HCT116 (cell line): ENCODE measurements around the gene ARHGEF38. TPM values are rescaled to one million over a fixed set of nuclear protein-coding genes. Genes with fewer than 3 reads are reported as not detected.

Experiments used
- ATAC-seq: fragments of 200-7000 bp; cut with Tn5 transposase; 2 replicates; pipeline ENCODE4 v1.9.1; 2020; ENCODE audit warnings: mild to moderate bottlenecking, moderate library complexity
- BruUV-seq: library from RNA; stranded (reverse); fragments of 400-500 nt; replicated peaks from 2 replicates; lab custom pipeline; 2021; lab: Mats Ljungman, UMichigan
- CTCF ChIA-PET: fragments of 300-600 bp; sonication (Branson Sonifier 250); formaldehyde crosslinking; loops from one replicate; lab custom pipeline; 2021; ENCODE audit warnings: antibody characterized with exemption; lab: Charles Lee
- POLR2A ChIA-PET: fragments of 300-600, 350-600 bp; sonication (Branson Sonifier 250); formaldehyde crosslinking; loops from one replicate; lab custom pipeline; 2021; ENCODE audit warnings: antibody characterized with exemption; lab: Charles Lee
- RAD21 ChIA-PET, 2 experiments: fragments of 300-600 bp; sonication (Branson Sonifier 250); formaldehyde crosslinking; loops; one replicate each; lab custom pipeline; 2023; ENCODE audit warnings: low total read pairs in 2 of 2; ENCODE audit not compliant: uncharacterized antibody in 2 of 2, unreplicated experiment in 2 of 2, low non-redundant PET in 1 of 2; lab: Charles Lee
- DNase-seq: peaks from one replicate; pipeline ENCODE4 v3.0.0-alpha.2; 2010; ENCODE audit warnings: low read depth, low spot score
- H2AFZ ChIP-seq: fragments of 200-600 bp; shearing (Covaris generic), sonication (generic); 2 replicates; pipeline ENCODE4 v1.6.1; 2017; ENCODE audit warnings: low read depth, mixed run types, mixed read lengths, antibody characterized with exemption, low read length; ENCODE audit not compliant: poor library complexity, severe bottlenecking
- H3K27ac ChIP-seq: 2 replicates; pipeline ENCODE4 v1.5.1; 2012; ENCODE audit warnings: low read depth, low read length
- H3K27me3 ChIP-seq: fragments of 200-600 bp; sonication (generic); 2 replicates; pipeline ENCODE4 v1.6.1; 2016; ENCODE audit warnings: mixed run types, low read length, mixed read lengths; ENCODE audit not compliant: insufficient read depth
- H3K36me3 ChIP-seq, 2 experiments: fragments of 200-500 bp in 1 of 2; fragments of 200-600 bp in 1 of 2; sonication (Bioruptor generic) in 1 of 2; sonication (generic) in 1 of 2; 2 replicates each; pipeline versions ENCODE4 v1.5.1 to v1.6.1; 2014 to 2016; ENCODE audit warnings: low read length in 2 of 2, inconsistent platforms in 1 of 2, mixed read lengths in 1 of 2, mixed run types in 1 of 2; ENCODE audit not compliant: insufficient read depth in 2 of 2, control insufficient read depth in 1 of 2
- H3K4me1 ChIP-seq, 2 experiments: fragments of 200-600 bp in 1 of 2; sonication (generic) in 1 of 2; 2 replicates each; pipeline versions ENCODE4 v1.5.1 to v1.6.1; 2012 to 2017; ENCODE audit warnings: low read length in 2 of 2, inconsistent platforms in 1 of 2, mild to moderate bottlenecking in 1 of 2, mixed read lengths in 1 of 2, mixed run types in 1 of 2, moderate library complexity in 1 of 2; ENCODE audit not compliant: insufficient read depth in 2 of 2, control insufficient read depth in 1 of 2
- H3K4me2 ChIP-seq: fragments of 200-600 bp; sonication (generic); 2 replicates; pipeline ENCODE4 v1.6.1; 2017; ENCODE audit warnings: mixed run types, low read length, mixed read lengths
- H3K4me3 ChIP-seq, 2 experiments: fragments of 200-600 bp in 1 of 2; sonication (generic) in 1 of 2; replicated peaks in 1 of 2; 2 replicates each; pipeline ENCODE4 v1.5.1; 2011 to 2016; ENCODE audit warnings: low read length in 2 of 2, control low read depth in 1 of 2, low read depth in 1 of 2, mild to moderate bottlenecking in 1 of 2, mixed read lengths in 1 of 2, mixed run types in 1 of 2
- H3K79me2 ChIP-seq: fragments of 200-600 bp; sonication (generic); 2 replicates; pipeline ENCODE4 v1.6.1; 2017; ENCODE audit warnings: mild to moderate bottlenecking, mixed run types, low read length, moderate library complexity, mixed read lengths; ENCODE audit not compliant: insufficient read depth
- H3K9ac ChIP-seq: fragments of 200-600 bp; sonication (generic); 2 replicates; pipeline ENCODE4 v1.6.1; 2016; ENCODE audit warnings: low read length, mixed read lengths
- H3K9me2 ChIP-seq: fragments of 200-600 bp; sonication (generic), shearing (Covaris generic); 2 replicates; pipeline ENCODE4 v1.6.1; 2017; ENCODE audit warnings: mixed run types, mild to moderate bottlenecking, moderate library complexity; ENCODE audit not compliant: insufficient read depth
- H3K9me3 ChIP-seq, 2 experiments: fragments of 200-500 bp in 1 of 2; fragments of 200-600 bp in 1 of 2; sonication (Bioruptor generic) in 1 of 2; sonication (generic) in 1 of 2; 2 replicates each; pipeline ENCODE4 v1.6.1; 2014 to 2017; ENCODE audit warnings: low read length in 2 of 2, mixed read lengths in 2 of 2, inconsistent platforms in 1 of 2, low read depth in 1 of 2, mild to moderate bottlenecking in 1 of 2, mixed run types in 1 of 2, moderate library complexity in 1 of 2; ENCODE audit not compliant: control insufficient read depth in 1 of 2, insufficient read depth in 1 of 2
- H4K20me1 ChIP-seq: fragments of 200-600 bp; sonication (generic), shearing (Covaris generic); 2 replicates; pipeline ENCODE4 v1.6.1; 2017; ENCODE audit warnings: mixed run types, mild to moderate bottlenecking, moderate library complexity; ENCODE audit not compliant: insufficient read depth
- CBX3 ChIP-seq: IDR thresholded peaks from 2 replicates; pipeline ENCODE4 v1.6.1; 2012; ENCODE audit warnings: low read depth
- CEBPB ChIP-seq: IDR thresholded peaks from 2 replicates; pipeline ENCODE4 v1.6.1; 2012; ENCODE audit warnings: low read depth
- CTCF ChIP-seq, 3 experiments: fragments of 200-600 bp in 1 of 3; sonication (generic) in 1 of 3; IDR thresholded peaks in 2 of 3; conservative IDR thresholded peaks in 1 of 3; 2 replicates each; pipeline ENCODE4 v1.5.1; 2012 to 2017; ENCODE audit warnings: low read depth in 2 of 3, low read length in 2 of 3, antibody characterized with exemption in 1 of 3, borderline replicate concordance in 1 of 3, control low read depth in 1 of 3, mild to moderate bottlenecking in 1 of 3, mixed read lengths in 1 of 3, mixed run types in 1 of 3, moderate library complexity in 1 of 3; ENCODE audit not compliant: insufficient read depth in 1 of 3
- EGR1 ChIP-seq: IDR thresholded peaks from 2 replicates; pipeline ENCODE4 v1.6.1; 2012; ENCODE audit warnings: low read depth
- ELF1 ChIP-seq: IDR thresholded peaks from 2 replicates; pipeline ENCODE4 v1.6.1; 2012; ENCODE audit warnings: low read depth, borderline replicate concordance
- EZH2 ChIP-seq: fragments of 200-600 bp; sonication (generic); IDR thresholded peaks from 2 replicates; pipeline ENCODE4 v1.6.1; 2017; ENCODE audit warnings: antibody characterized with exemption, mixed run types
- FOSL1 ChIP-seq: IDR thresholded peaks from 2 replicates; pipeline ENCODE4 v1.6.1; 2012; ENCODE audit warnings: low read depth
- JUND ChIP-seq: IDR thresholded peaks from 2 replicates; pipeline ENCODE4 v1.6.1; 2012
- MAX ChIP-seq: IDR thresholded peaks from 2 replicates; pipeline ENCODE4 v1.6.1; 2012
- POLR2A ChIP-seq: IDR thresholded peaks from 2 replicates; pipeline ENCODE4 v1.7.0; 2011; ENCODE audit warnings: borderline replicate concordance; ENCODE audit not compliant: insufficient read depth, insufficient read length; ENCODE audit errors: extremely low read depth
- POLR2AphosphoS5 ChIP-seq: IDR thresholded peaks from 2 replicates; pipeline ENCODE4 v1.6.1; 2011; ENCODE audit warnings: mild to moderate bottlenecking, low read depth, low read length, moderate library complexity
- RAD21 ChIP-seq: IDR thresholded peaks from 2 replicates; pipeline ENCODE4 v1.6.1; 2012; ENCODE audit warnings: low read depth, mild to moderate bottlenecking
- SIN3A ChIP-seq: IDR thresholded peaks from 2 replicates; pipeline ENCODE4 v1.6.1; 2012; ENCODE audit warnings: low read depth
- SP1 ChIP-seq: IDR thresholded peaks from 2 replicates; pipeline ENCODE4 v1.6.1; 2012; ENCODE audit warnings: low read depth
- SRF ChIP-seq: IDR thresholded peaks from 2 replicates; pipeline ENCODE4 v1.6.1; 2012; ENCODE audit warnings: low read depth
- TCF7L2 ChIP-seq: IDR thresholded peaks from 2 replicates; pipeline ENCODE4 v1.7.0; 2011; ENCODE audit warnings: borderline replicate concordance, inconsistent platforms; ENCODE audit not compliant: insufficient read depth, insufficient read length; ENCODE audit errors: extremely low read depth
- YY1 ChIP-seq: IDR thresholded peaks from 2 replicates; pipeline ENCODE4 v1.6.1; 2011; ENCODE audit warnings: low read length, low read depth, moderate library complexity, mild to moderate bottlenecking; ENCODE audit not compliant: insufficient replicate concordance; ENCODE audit errors: extremely low read depth
- ZBTB33 ChIP-seq: IDR thresholded peaks from 2 replicates; pipeline ENCODE4 v1.6.1; 2011; ENCODE audit warnings: mild to moderate bottlenecking, low read length, moderate library complexity; ENCODE audit not compliant: insufficient replicate concordance; ENCODE audit errors: extremely low read depth
- ZFX ChIP-seq: fragments of 450-650 bp; IDR thresholded peaks from 2 replicates; pipeline ENCODE4 v1.6.1; 2017
- ZNF274 ChIP-seq: fragments of 200-500 bp; sonication (Bioruptor generic); IDR thresholded peaks from 2 replicates; pipeline ENCODE4 v1.6.1; 2014; ENCODE audit warnings: mild to moderate bottlenecking, low read depth, low read length, inconsistent platforms
- intact Hi-C: fragments of 100-400 bp; cut with micrococcal nuclease; formaldehyde crosslinking; loops from 2 replicates; pipeline ENCODE4 v1.10.0; 2022
- total RNA-seq: library from RNA; stranded (reverse); gene quantifications from one replicate; pipeline ENCODE4 v1.2.1, GENCODE V29; 2021; ENCODE audit not compliant: unreplicated experiment

The ARHGEF38 gene
- total RNA-seq, 1 experiment from 2014 or later: not detected

GRCh38 chr4:105569866-105570236, 17.4 kb downstream of the ARHGEF38 start:
- Histone ChIP-seq H3K79me2 (no peaks in the 10 kb centered on the region), H3K4me3 (no peak overlapping the region), H3K36me3 (no peaks in the 10 kb centered on the region), H3K9me2 (no peaks in the 10 kb centered on the region), H2AFZ (no peak overlapping the region), H3K4me1 (no peaks in the 10 kb centered on the region), H3K27me3 (no peaks in the 10 kb centered on the region), H3K9ac (no peak overlapping the region), H4K20me1 (no peaks in the 10 kb centered on the region), H3K4me2 (no peak overlapping the region), H3K9me3 (no peaks in the 10 kb centered on the region), H3K27ac (no peak overlapping the region)
- intact Hi-C loops: no loop called here
- TF ChIP-seq MAX: no peak
- no peak for TF ChIP-seq POLR2AphosphoS5
- no peak for TF ChIP-seq EGR1
- TF ChIP-seq FOSL1: no peak
- TF ChIP-seq SIN3A: no peak
- TF ChIP-seq ZBTB33: no peak
- no peak for TF ChIP-seq YY1
- TF ChIP-seq RAD21: no peak
- no peak for TF ChIP-seq CBX3
- TF ChIP-seq CTCF (IDR thresholded peaks at IDR 0.05 in 2 of 3, conservative IDR thresholded peaks at IDR 0.05 in 1 of 3; ENCODE audit: borderline replicate concordance in 1 of 3, insufficient read depth in 1 of 3, low read depth in 2 of 3, low read length in 2 of 3): no peak
- TF ChIP-seq ZFX: no peak
- no peak for TF ChIP-seq ELF1
- TF ChIP-seq EZH2: no peak
- no peak for TF ChIP-seq POLR2A
- no peak for TF ChIP-seq SP1
- no peak for TF ChIP-seq SRF
- TF ChIP-seq JUND: no peak
- TF ChIP-seq TCF7L2: no peak
- no peak for TF ChIP-seq ZNF274
- TF ChIP-seq CEBPB: no peak
- DNase-seq (no peak), ATAC-seq (no peak)
- RAD21 ChIA-PET: no interaction called here
- no TSS peak for BruUV-seq
- CTCF ChIA-PET: no interaction called here
- POLR2A ChIA-PET: no interaction called here
